GM11168 (cell line): ENCODE measurements around the gene GRID1.

ENCODE experiments used
- in situ Hi-C: fragments of 300-500 bp; cut with MboI; formaldehyde crosslinking; loops from one replicate; pipeline ENCODE4 v1.12.0; 2022; ENCODE audit warnings: low sequenced_read_pairs; ENCODE audit not compliant: unreplicated experiment

Gene GRID1

GRCh38 chr10:86317949-86318725 is 48.5 kb downstream of the GRID1 start:
- in situ Hi-C loops, result no loop called here

GRCh38 chr10:86316990-86317389 is 49.6 kb downstream of the GRID1 start:
- in situ Hi-C loops, result no loop called here

- in situ Hi-C loops, result no loop called here
Measured at GRCh38 chr10:86316274-86316835, 50.2 kb downstream of the GRID1 start.

GRCh38 chr10:86315549-86315942 is 51.0 kb downstream of the GRID1 start:
- in situ Hi-C loops, result no loop called here

- in situ Hi-C loops, result no loop called here
Measured at GRCh38 chr10:86314616-86315548, 51.7 kb downstream of the GRID1 start.

- in situ Hi-C loops, result no loop called here
Measured at GRCh38 chr10:86313621-86314041, 53.0 kb downstream of the GRID1 start.

- in situ Hi-C loops, result no loop called here
Measured at GRCh38 chr10:86312701-86313270, 53.8 kb downstream of the GRID1 start.

GRCh38 chr10:86311906-86312305 is 54.7 kb downstream of the GRID1 start:
- in situ Hi-C loops, result no loop called here

GRCh38 chr10:86311190-86311589 is 55.4 kb downstream of the GRID1 start:
- in situ Hi-C loops, result no loop called here

- in situ Hi-C loops, result no loop called here
Measured at GRCh38 chr10:86310702-86311101, 55.9 kb downstream of the GRID1 start.

GRCh38 chr10:86310291-86310690 is 56.3 kb downstream of the GRID1 start:
- in situ Hi-C loops, result no loop called here

GRCh38 chr10:86308056-86308455 is 58.5 kb downstream of the GRID1 start:
- in situ Hi-C loops, result no loop called here

GRCh38 chr10:86306628-86307278 is 59.8 kb downstream of the GRID1 start:
- in situ Hi-C loops, result no loop called here

GRCh38 chr10:86305521-86305920 is 61.1 kb downstream of the GRID1 start:
- in situ Hi-C loops, result no loop called here

GRCh38 chr10:86304436-86304835 is 62.2 kb downstream of the GRID1 start:
- in situ Hi-C loops, result no loop called here

- in situ Hi-C loops, result no loop called here
Measured at GRCh38 chr10:86303626-86304025, 63.0 kb downstream of the GRID1 start.

- in situ Hi-C loops, result no loop called here
Measured at GRCh38 chr10:86301971-86302370, 64.6 kb downstream of the GRID1 start.

- in situ Hi-C loops, result no loop called here
Measured at GRCh38 chr10:86300931-86301830, 65.4 kb downstream of the GRID1 start.

GRCh38 chr10:86300399-86300925 is 66.1 kb downstream of the GRID1 start:
- in situ Hi-C loops, result no loop called here
